Measurements from ENCODE around the gene BRWD1.
A peak's percentile ranks its signal among the peaks of the same experiment; 100 is the strongest.

The BRWD1 gene

DNA sequence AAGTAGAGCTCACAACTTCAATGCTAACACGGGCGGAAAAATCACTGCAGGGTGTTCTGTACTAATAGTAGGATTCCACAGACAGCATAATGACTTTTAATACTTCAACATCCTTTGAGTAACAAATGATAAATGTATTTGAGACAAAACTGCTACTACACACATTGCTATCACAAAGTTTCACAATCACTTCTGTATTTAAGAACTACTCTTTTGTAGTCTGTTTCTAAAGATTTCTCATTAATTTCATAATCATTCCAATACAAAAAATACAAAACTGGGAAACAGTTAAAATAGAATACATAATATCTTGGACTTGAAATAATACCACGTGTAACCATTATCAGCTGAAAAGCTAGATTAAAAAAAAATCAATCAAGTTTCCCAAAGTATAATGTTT lies 32.8 kb upstream of the BRWD1 start:
- Histone ChIP-seq H3K4me3 (ENCODE audit: low read depth, low read length) (peak overlapping the region; percentile 97), H3K4me1 (no peaks in the 10 kb centered on the region; the same call in 1 of the 2 replicates), H3K36me3 (peaks cover 63% of the 10 kb centered on the region), H3K9me3 (no peaks in the 10 kb centered on the region), H3K27me3 (no peaks in the 10 kb centered on the region)
- TF ChIP-seq, protein P1, sequence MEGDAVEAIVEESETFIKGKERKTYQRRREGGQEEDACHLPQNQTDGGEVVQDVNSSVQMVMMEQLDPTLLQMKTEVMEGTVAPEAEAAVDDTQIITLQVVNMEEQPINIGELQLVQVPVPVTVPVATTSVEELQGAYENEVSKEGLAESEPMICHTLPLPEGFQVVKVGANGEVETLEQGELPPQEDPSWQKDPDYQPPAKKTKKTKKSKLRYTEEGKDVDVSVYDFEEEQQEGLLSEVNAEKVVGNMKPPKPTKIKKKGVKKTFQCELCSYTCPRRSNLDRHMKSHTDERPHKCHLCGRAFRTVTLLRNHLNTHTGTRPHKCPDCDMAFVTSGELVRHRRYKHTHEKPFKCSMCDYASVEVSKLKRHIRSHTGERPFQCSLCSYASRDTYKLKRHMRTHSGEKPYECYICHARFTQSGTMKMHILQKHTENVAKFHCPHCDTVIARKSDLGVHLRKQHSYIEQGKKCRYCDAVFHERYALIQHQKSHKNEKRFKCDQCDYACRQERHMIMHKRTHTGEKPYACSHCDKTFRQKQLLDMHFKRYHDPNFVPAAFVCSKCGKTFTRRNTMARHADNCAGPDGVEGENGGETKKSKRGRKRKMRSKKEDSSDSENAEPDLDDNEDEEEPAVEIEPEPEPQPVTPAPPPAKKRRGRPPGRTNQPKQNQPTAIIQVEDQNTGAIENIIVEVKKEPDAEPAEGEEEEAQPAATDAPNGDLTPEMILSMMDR (IDR thresholded peaks at IDR 0.05; ENCODE audit: low read depth, low read length) = no peak
- DNase-seq = no peak

DNA sequence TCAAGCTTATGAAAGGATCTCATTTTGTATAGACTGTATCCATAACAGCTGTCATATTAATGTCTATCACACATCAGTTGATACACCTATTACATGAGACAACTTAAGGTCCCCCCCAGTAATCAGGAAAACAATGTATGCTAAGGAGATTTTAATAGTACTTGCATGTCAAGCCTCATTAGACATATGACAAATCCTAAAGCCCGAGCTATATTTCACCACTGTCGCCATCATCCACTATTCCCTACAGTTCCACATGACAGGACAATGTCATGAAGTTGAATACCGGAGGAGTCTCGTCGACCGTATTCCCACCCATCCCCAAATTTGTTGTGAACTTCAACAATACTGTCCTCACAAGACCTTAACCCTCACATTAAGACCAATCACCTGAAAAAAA lies 32.0 kb upstream of the BRWD1 start:
- H3K4me3 ChIP-seq (ENCODE audit: low read depth, low read length) = peak overlapping the region; percentile 97
- TF ChIP-seq, protein P1 (IDR thresholded peaks at IDR 0.05; ENCODE audit: low read depth, low read length) = no peak
- DNase-seq = no peak
- H3K9me3 ChIP-seq = no peaks in the 10 kb centered on the region
- no peaks in the 10 kb centered on the region for H3K27me3 ChIP-seq
- no peaks in the 10 kb centered on the region; the same call in 1 of the 2 replicates for H3K4me1 ChIP-seq
- H3K36me3 ChIP-seq = peaks cover 69% of the 10 kb centered on the region

DNA sequence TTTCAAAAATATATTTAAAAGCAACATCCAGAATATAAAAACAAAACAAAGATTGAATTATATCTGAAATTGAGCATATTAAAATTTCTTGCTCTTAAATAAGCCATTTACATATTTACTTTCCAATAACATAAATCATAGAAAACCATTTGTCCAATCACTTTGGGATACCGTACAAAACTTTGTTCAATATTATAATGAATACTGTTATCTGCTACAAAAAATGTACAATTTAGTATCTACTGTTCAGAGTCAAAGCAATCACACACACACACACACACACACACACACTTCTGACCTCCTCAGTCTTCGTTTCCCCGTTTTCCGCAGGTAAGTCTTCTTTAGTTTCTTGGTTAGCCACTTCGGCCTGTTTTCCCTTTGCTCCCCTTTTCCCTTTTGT lies 31.4 kb upstream of the BRWD1 start:
- no peaks in the 10 kb centered on the region for H3K27me3 ChIP-seq
- no peaks in the 10 kb centered on the region; the same call in 1 of the 2 replicates for H3K4me1 ChIP-seq
- TF ChIP-seq, protein P1 (IDR thresholded peaks at IDR 0.05; ENCODE audit: low read depth, low read length) = no peak
- 0 out of 2 replicates have a peak overlapping the region, but pooled peaks have one; percentile 10 for H3K4me3 ChIP-seq (ENCODE audit: low read depth, low read length)
- H3K36me3 ChIP-seq = peaks cover 69% of the 10 kb centered on the region
- H3K9me3 ChIP-seq = no peaks in the 10 kb centered on the region
- no peak for DNase-seq

DNA sequence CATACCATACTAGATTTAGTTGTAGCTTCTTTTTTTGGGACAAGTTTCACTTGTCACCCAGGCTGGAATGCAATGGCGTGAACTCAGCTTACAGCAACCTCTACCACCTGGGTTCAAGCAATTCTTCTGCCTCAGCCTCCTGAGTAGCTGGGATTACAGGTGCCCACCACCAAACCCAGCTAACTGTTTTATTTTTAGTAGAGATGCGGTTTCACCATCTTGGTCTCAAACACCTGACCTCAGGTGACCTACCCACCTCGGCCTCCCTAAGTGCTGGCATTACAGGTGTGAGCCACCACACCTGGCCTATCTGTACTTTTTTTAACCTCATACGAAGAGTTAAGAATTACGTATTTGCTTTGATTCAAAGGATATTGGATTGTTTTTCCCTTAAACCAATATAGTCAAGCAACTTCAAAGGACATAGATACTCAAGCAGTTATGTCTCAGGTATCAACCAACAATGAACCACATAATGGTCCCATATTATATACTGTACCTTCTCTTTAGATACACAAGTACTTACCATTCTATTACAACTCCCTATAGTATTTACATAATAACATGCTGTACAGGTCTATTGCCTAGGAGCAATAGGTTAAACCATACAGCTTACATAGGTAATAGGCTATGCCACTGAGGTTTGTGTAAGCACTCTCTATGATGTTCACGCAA lies 28.0 kb upstream of the BRWD1 start:
- no peaks in the 10 kb centered on the region; the same call in 1 of the 2 replicates for H3K4me1 ChIP-seq
- TF ChIP-seq, protein P1 (IDR thresholded peaks at IDR 0.05; ENCODE audit: low read depth, low read length) = no peak
- H3K36me3 ChIP-seq = peaks cover 50% of the 10 kb centered on the region
- H3K27me3 ChIP-seq = no peaks in the 10 kb centered on the region
- no peak overlapping the region for H3K4me3 ChIP-seq (ENCODE audit: low read depth, low read length)
- H3K9me3 ChIP-seq = no peaks in the 10 kb centered on the region
- no peak for DNase-seq

DNA sequence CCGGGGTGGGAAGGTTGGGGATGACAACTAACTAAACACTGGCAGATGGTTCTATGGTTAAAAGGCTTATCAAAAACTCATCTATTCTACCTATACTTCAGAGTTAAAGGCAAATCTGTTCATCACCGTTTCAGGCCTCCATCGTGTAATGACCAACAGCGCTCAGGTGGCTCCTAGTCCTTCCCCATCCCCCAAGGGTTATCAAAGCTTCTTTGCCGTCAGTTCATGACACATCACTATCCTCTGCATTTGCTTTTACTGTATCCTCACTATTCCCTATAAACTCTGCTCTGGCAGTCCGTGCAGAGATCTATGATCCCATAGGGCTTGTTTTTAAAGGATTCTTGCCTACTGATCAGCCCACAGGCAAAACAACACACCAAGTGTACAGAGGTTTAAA lies 27.3 kb upstream of the BRWD1 start:
- H3K4me3 ChIP-seq (ENCODE audit: low read depth, low read length) = no peak overlapping the region
- TF ChIP-seq, protein P1 (IDR thresholded peaks at IDR 0.05; ENCODE audit: low read depth, low read length) = no peak
- no peaks in the 10 kb centered on the region; the same call in 1 of the 2 replicates for H3K4me1 ChIP-seq
- no peaks in the 10 kb centered on the region for H3K9me3 ChIP-seq
- peaks cover 43% of the 10 kb centered on the region for H3K36me3 ChIP-seq
- no peaks in the 10 kb centered on the region for H3K27me3 ChIP-seq
- no peak for DNase-seq

DNA sequence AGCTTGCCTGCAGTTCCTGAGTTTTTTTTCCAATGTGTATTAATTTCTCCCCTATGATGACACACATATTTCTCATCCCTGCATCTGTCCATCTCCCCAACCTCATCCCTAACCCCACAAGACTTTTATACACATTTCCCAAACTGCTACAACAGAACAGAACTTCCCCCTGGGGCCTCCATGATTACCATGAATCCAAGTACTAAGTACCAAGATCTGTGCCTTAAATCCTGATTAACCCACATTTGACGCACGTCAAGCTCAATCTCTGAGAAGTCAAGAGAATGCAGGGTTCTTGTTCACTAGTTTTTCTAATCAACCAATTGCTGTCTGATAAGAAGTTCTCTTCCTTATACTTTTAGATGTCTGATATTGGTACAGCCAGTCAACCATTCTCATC lies 25.8 kb upstream of the BRWD1 start:
- no peaks in the 10 kb centered on the region for H3K4me1 ChIP-seq

More for the DNA sequence above, 25.8 kb upstream of the BRWD1 start:
- DNase-seq = no peak
- H3K27me3 ChIP-seq = no peaks in the 10 kb centered on the region
- TF ChIP-seq, protein P1 (IDR thresholded peaks at IDR 0.05; ENCODE audit: low read depth, low read length) = no peak
- no peaks in the 10 kb centered on the region for H3K9me3 ChIP-seq
- H3K4me3 ChIP-seq (ENCODE audit: low read depth, low read length) = no peak overlapping the region
- H3K36me3 ChIP-seq = peaks cover 28% of the 10 kb centered on the region
